ENCODE measurements around the gene CORO7. TPM values are rescaled to one million over a fixed set of nuclear protein-coding genes. Genes with fewer than 3 reads are reported as not detected.
"Not testable (repeated sequence)": the region's sequence is repeated elsewhere in the genome, so short reads cannot be mapped to it uniquely, and the experiment has no call there.

CORO7 gene
- total RNA-seq, 1 experiment from 2014 or later = 42.1 TPM

- no peaks in the 10 kb centered on the region for H3K36me3 ChIP-seq (ENCODE audit: low read depth)
- H3K4me1 ChIP-seq (replicated peaks; ENCODE audit: insufficient read depth) = peaks cover 4% of the 10 kb centered on the region; the same call in 1 of the 2 replicates
- intact Hi-C loops (cut with micrococcal nuclease; ENCODE audit: unreplicated experiment) = loop anchor here (5.0 kb wide), 2 partner anchors 149 to 709 kb away; no protein-coding TSS in a partner anchor
- POLR2A ChIA-PET (ENCODE audit: unreplicated experiment) = no interaction called here
- H3K27ac ChIP-seq = no peak overlapping the region
- no peaks in the 10 kb centered on the region for H4K20me1 ChIP-seq (ENCODE audit: insufficient read depth)
- no peak overlapping the region for H3K4me3 ChIP-seq
- H3K79me2 ChIP-seq (ENCODE audit: low read depth) = no peaks in the 10 kb centered on the region
- no peaks in the 10 kb centered on the region for H3K27me3 ChIP-seq (ENCODE audit: insufficient read depth, low read depth)
- H2AFZ ChIP-seq = no peak overlapping the region
- no TSS peak for BruUV-seq (replicated peaks)
- TF ChIP-seq EZH2 (IDR thresholded peaks at IDR 0.05; ENCODE audit: low read depth) = no peak
- TF ChIP-seq CTCF (conservative IDR thresholded peaks at IDR 0.05) = no peak
- no peak for DNase-seq
- H3F3A ChIP-seq (ENCODE audit: insufficient read depth, low read depth) = no peaks in the 10 kb centered on the region
- no peaks in the 10 kb centered on the region for H3K9me3 ChIP-seq (ENCODE audit: insufficient read depth, low read depth)
- H3K4me2 ChIP-seq = no peak overlapping the region
- CTCF ChIA-PET = interaction anchor here (1.6 to 1.7 kb wide), 2 partner anchors 13 to 25 kb away, joined by 3 to 7 read pairs; no protein-coding TSS in a partner anchor
- H3K9me2 ChIP-seq (ENCODE audit: insufficient read depth) = no peaks in the 10 kb centered on the region
Observed at GRCh38 chr16:4401094-4401501, 15.3 kb downstream of the CORO7 start.

- no peak overlapping the region for H3K4me2 ChIP-seq
- peaks cover 6% of the 10 kb centered on the region; the same call in 1 of the 2 replicates for H3K4me1 ChIP-seq (replicated peaks; ENCODE audit: insufficient read depth)
- H3K27ac ChIP-seq = no peak overlapping the region
- no peaks in the 10 kb centered on the region for H3K27me3 ChIP-seq (ENCODE audit: insufficient read depth, low read depth)
- no peaks in the 10 kb centered on the region for H3K79me2 ChIP-seq (ENCODE audit: low read depth)
- no peak overlapping the region for H2AFZ ChIP-seq
- no TSS peak for BruUV-seq (replicated peaks)
- ChIA-PET POLR2A (ENCODE audit: unreplicated experiment) (no interaction called here), CTCF (interaction anchor here (1.2 kb wide), 1 partner anchor 26 kb away, joined by 3 read pairs; no protein-coding TSS in a partner anchor)
- no peak overlapping the region for H3K4me3 ChIP-seq
- no peak for DNase-seq
- no peaks in the 10 kb centered on the region for H3F3A ChIP-seq (ENCODE audit: insufficient read depth, low read depth)
- H3K9me3 ChIP-seq (ENCODE audit: insufficient read depth, low read depth) = no peaks in the 10 kb centered on the region
- TF ChIP-seq CTCF (conservative IDR thresholded peaks at IDR 0.05) = no peak
- TF ChIP-seq EZH2 (IDR thresholded peaks at IDR 0.05; ENCODE audit: low read depth) = no peak
- no peaks in the 10 kb centered on the region for H3K36me3 ChIP-seq (ENCODE audit: low read depth)
- H3K9me2 ChIP-seq (ENCODE audit: insufficient read depth) = no peaks in the 10 kb centered on the region
- no peaks in the 10 kb centered on the region for H4K20me1 ChIP-seq (ENCODE audit: insufficient read depth)
- intact Hi-C loops (cut with micrococcal nuclease; ENCODE audit: unreplicated experiment) = no loop called here
Observed at GRCh38 chr16:4399001-4399730, 17.2 kb downstream of the CORO7 start.

- Histone ChIP-seq H3K36me3 (ENCODE audit: low read depth) (no peaks in the 10 kb centered on the region), H3F3A (ENCODE audit: insufficient read depth, low read depth) (peaks cover 9% of the 10 kb centered on the region), H4K20me1 (ENCODE audit: insufficient read depth) (no peaks in the 10 kb centered on the region), H3K27ac (no peak overlapping the region), H3K9me3 (ENCODE audit: insufficient read depth, low read depth) (no peaks in the 10 kb centered on the region), H3K4me3 (no peak overlapping the region), H3K9me2 (ENCODE audit: insufficient read depth) (no peaks in the 10 kb centered on the region), H3K79me2 (ENCODE audit: low read depth) (no peaks in the 10 kb centered on the region), H3K27me3 (ENCODE audit: insufficient read depth, low read depth) (no peaks in the 10 kb centered on the region), H3K4me1 (replicated peaks; ENCODE audit: insufficient read depth) (peaks cover 20% of the 10 kb centered on the region), H2AFZ (no peak overlapping the region), H3K4me2 (no peak overlapping the region)
- ChIA-PET CTCF (interaction anchor here (0.5 kb wide), 1 partner anchor 49 kb away, joined by 3 read pairs; no protein-coding TSS in a partner anchor), POLR2A (ENCODE audit: unreplicated experiment) (no interaction called here)
- DNase-seq = no peak
- no peak for TF ChIP-seq CTCF (conservative IDR thresholded peaks at IDR 0.05)
- TF ChIP-seq EZH2 (IDR thresholded peaks at IDR 0.05; ENCODE audit: low read depth) = no peak
- no TSS peak for BruUV-seq (replicated peaks)
- intact Hi-C loops (cut with micrococcal nuclease; ENCODE audit: unreplicated experiment) = no loop called here
Observed at GRCh38 chr16:4395055-4395726, 21.2 kb downstream of the CORO7 start.

GRCh38 chr16:4393850-4394249, 22.5 kb downstream of the CORO7 start:
- H3K79me2 ChIP-seq (ENCODE audit: low read depth); H3K9me3 ChIP-seq (ENCODE audit: insufficient read depth, low read depth); H3K4me3 ChIP-seq; H3K9me2 ChIP-seq (ENCODE audit: insufficient read depth); H3K27me3 ChIP-seq (ENCODE audit: insufficient read depth, low read depth); H2AFZ ChIP-seq; H3F3A ChIP-seq (ENCODE audit: insufficient read depth, low read depth); H3K36me3 ChIP-seq (ENCODE audit: low read depth); H4K20me1 ChIP-seq (ENCODE audit: insufficient read depth); DNase-seq; BruUV-seq (replicated peaks): not testable (repeated sequence)
- peak overlapping the region; percentile 76 for H3K4me2 ChIP-seq
- peaks cover 20% of the 10 kb centered on the region for H3K4me1 ChIP-seq (replicated peaks; ENCODE audit: insufficient read depth)
- POLR2A ChIA-PET (ENCODE audit: unreplicated experiment) = interaction anchor here (1.1 to 2.2 kb wide), 2 partner anchors 16 to 19 kb away, joined by 3 to 22 read pairs; no protein-coding TSS in a partner anchor
- CTCF ChIA-PET = interaction anchor here (2.2 kb wide), 2 partner anchors 9 to 35 kb away, joined by 12 to 16 read pairs; no protein-coding TSS in a partner anchor
- H3K27ac ChIP-seq = peak overlapping the region; percentile 90
- intact Hi-C loops (cut with micrococcal nuclease; ENCODE audit: unreplicated experiment) = loop anchor here (1.0 kb wide), 2 partner anchors 18 to 87 kb away; no protein-coding TSS in a partner anchor

All from PC-9 (cell line).